Aortic smooth muscle cell (primary cell): ENCODE results near the gene SLC7A1. TPM values are rescaled to one million over a fixed set of nuclear protein-coding genes. Genes with fewer than 3 reads are reported as not detected.

Experiments
- total RNA-seq: library from RNA; depleted of rRNA; stranded (reverse); fragments of >200 nt; gene quantifications from 2 replicates; pipeline ENCODE4 v1.2.3, GENCODE V29; 2014

The SLC7A1 gene
- total RNA-seq, result 8.5 and 10.6 TPM in 2 replicates

DNA sequence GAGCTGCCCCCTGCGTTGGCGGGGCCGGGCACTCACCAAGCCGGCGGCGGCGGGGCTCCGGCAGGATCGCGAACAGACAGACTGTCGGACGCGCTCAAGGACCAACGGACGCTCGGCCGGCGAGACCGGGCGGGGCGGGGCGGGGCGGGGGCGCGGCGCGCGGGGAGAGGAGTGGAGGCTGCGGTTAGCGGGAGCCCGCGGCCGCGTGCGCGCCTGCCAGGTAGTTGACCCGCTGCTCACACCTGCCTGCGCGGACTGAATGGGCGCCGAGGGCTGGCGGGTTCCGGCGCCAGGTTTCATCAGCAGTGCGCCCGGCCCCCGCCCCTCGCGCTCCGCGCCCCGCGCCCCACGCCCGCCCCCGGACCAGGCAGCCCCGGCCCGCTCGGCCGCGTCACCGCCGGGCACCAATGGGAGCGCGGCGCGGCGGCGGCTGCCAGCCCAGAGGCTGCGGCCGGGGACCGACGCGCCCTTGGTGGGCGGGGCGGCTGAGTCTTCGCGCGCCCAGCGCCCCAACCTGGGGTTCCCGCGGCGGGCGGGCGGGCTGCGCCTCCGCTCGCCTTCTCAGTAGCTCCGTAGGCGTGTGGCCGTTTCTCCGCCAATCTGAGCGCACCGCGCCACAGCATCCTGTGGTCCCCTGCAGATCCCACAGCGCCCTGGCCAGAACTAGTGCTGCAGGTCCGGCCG, at the start of gene SLC7A1:
Gene SLC7A1 (minus strand): TSS at position 309 of the 684 bp plus-strand sequence. CDS start 59,500 bp downstream, outside the sequence.

